Measurements from ENCODE around the gene APBB1IP. TPM values are rescaled to one million over a fixed set of nuclear protein-coding genes. Genes with fewer than 3 reads are reported as not detected.
"Not testable (repeated sequence)": the region's sequence is repeated elsewhere in the genome, so short reads cannot be mapped to it uniquely, and the experiment has no call there.

APBB1IP gene
- total and polyA plus RNA-seq, 9 of the 15 experiments (the other 6 are each of a cell fraction or from before 2014, with no cell fraction given), result 0.03 to 0.11 (median 0.06) TPM; not detected in 4

GRCh38 chr10:26464632-26465280 lies 26.6 kb downstream of the APBB1IP start (continued):
- no peak for TF ChIP-seq ZBTB12 (CRISPR knock-in tag; IDR thresholded peaks at IDR 0.05)
- no peak for TF ChIP-seq SPI1 (IDR thresholded peaks at IDR 0.05; ENCODE audit: borderline replicate concordance, low read depth, low read length)
- no peak for TF ChIP-seq ZKSCAN3 (CRISPR knock-in tag; IDR thresholded peaks at IDR 0.05)

DNA sequence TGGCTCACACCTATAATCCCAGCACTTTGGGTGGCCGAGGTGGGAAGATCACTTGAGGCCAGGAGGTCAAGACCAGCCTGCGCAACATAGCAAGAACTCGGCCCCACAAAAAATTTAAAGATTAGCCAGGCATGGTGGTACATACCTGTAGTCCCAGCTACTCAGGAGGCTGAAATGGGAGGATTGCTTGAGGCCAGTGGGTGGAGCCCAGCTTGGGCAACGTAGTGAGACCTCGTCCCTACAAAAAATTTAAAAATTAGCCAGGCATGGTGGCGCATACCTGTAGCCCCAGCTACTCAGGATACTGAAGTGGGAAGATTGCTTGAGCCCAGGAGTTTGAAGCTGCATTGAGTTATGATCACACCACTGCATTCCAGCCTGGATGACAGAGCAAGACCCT lies 28.4 kb downstream of the APBB1IP start:
- WGBS (ENCODE audit: insufficient coverage, low coverage, missing lambda C conversion rate), result 2% methylated on average over 6 of the region's 6 CpGs
- in situ Hi-C loops (cut with MboI); intact Hi-C loops (cut with micrococcal nuclease); H3K9me1 ChIP-seq (ENCODE audit: control insufficient read depth, insufficient read depth, low read length); H3K9ac ChIP-seq (ENCODE audit: insufficient read depth in 1 of 2, low read depth in 2 of 2, low read length in 2 of 2); H3K4me2 ChIP-seq (ENCODE audit: insufficient read depth, low read length); DNase-seq (ENCODE audit: extremely low read depth in 1 of 4, low spot score in 3 of 4); BruUV-seq (replicated peaks); ATAC-seq; FAIRE-seq; H3K36me3 ChIP-seq (ENCODE audit: control insufficient read depth, insufficient read depth, low read length); H3K4me1 ChIP-seq (replicated peaks in 1 of 2; ENCODE audit: control insufficient read depth in 2 of 2, insufficient read depth in 2 of 2, low read length in 2 of 2); POLR2A ChIA-PET; H3K9me3 ChIP-seq (replicated peaks; ENCODE audit: control insufficient read depth, insufficient read depth, low read depth, low read length); CTCF ChIA-PET (ENCODE audit: low intra/inter-chr PET ratio); H3K27ac ChIP-seq (ENCODE audit: extremely low read depth, low read depth, low read length); H3K79me2 ChIP-seq (ENCODE audit: control insufficient read depth, insufficient read depth, low read length); H3K27me3 ChIP-seq (ENCODE audit: control insufficient read depth in 2 of 2, insufficient read depth in 2 of 2, low read length in 2 of 2); H4K20me1 ChIP-seq (replicated peaks; ENCODE audit: control insufficient read depth, insufficient read depth, low read length); H2AFZ ChIP-seq (ENCODE audit: low read depth, low read length); H3K4me3 ChIP-seq: not testable (repeated sequence)

All from K562 (cell line).